GM23338 (cell line): ENCODE data around the gene CDC73. TPM values are rescaled to one million over a fixed set of nuclear protein-coding genes. Genes with fewer than 3 reads are reported as not detected.

Source experiments
- ATAC-seq: fragments of 200-7000 bp; cut with Tn5 transposase; 3 replicates; pipeline ENCODE4 v1.9.1; 2020
- DNase-seq: peaks from one replicate; pipeline ENCODE4 v3.0.0-alpha.2; 2015; ENCODE audit warnings: low spot score
- H2AFZ ChIP-seq: fragments of 200-600 bp; sonication (generic); 2 replicates; pipeline ENCODE4 v1.8.0; 2016; ENCODE audit warnings: antibody characterized with exemption, mild to moderate bottlenecking, moderate library complexity
- H3F3A ChIP-seq: fragments of 200-600 bp; sonication (generic); replicated peaks from 2 replicates; pipeline ENCODE4 v1.8.0; 2017; ENCODE audit warnings: antibody characterized with exemption, mixed run types, low read depth
- H3K27ac ChIP-seq: fragments of 200-600 bp; sonication (generic); 2 replicates; pipeline ENCODE4 v1.6.1; 2016; ENCODE audit warnings: low read depth
- H3K27me3 ChIP-seq: fragments of 200-600 bp; sonication (generic); 2 replicates; pipeline ENCODE4 v1.8.0; 2016; ENCODE audit warnings: mild to moderate bottlenecking, mixed run types, moderate library complexity; ENCODE audit not compliant: insufficient read depth
- H3K36me3 ChIP-seq: fragments of 200-600 bp; sonication (generic); 2 replicates; pipeline ENCODE4 v1.8.0; 2016; ENCODE audit warnings: mild to moderate bottlenecking; ENCODE audit not compliant: insufficient read depth
- H3K4me1 ChIP-seq: fragments of 200-600 bp; sonication (generic); 2 replicates; pipeline ENCODE4 v1.8.0; 2016; ENCODE audit warnings: mild to moderate bottlenecking, moderate library complexity; ENCODE audit not compliant: insufficient read depth
- H3K4me2 ChIP-seq: fragments of 200-600 bp; sonication (generic); 2 replicates; pipeline ENCODE4 v1.7.1; 2017; ENCODE audit warnings: mixed run types
- H3K4me3 ChIP-seq: fragments of 200-600 bp; sonication (generic); 2 replicates; pipeline ENCODE4 v1.6.1; 2016; ENCODE audit warnings: mixed run types
- H3K79me2 ChIP-seq: fragments of 200-600 bp; sonication (generic); replicated peaks from 2 replicates; pipeline ENCODE4 v1.8.0; 2017; ENCODE audit warnings: mild to moderate bottlenecking; ENCODE audit not compliant: insufficient read depth
- H3K9me2 ChIP-seq: fragments of 200-600 bp; sonication (generic); 2 replicates; pipeline ENCODE4 v1.8.0; 2017; ENCODE audit not compliant: insufficient read depth
- H4K20me1 ChIP-seq: fragments of 200-600 bp; sonication (generic); replicated peaks from 2 replicates; pipeline ENCODE4 v1.8.0; 2017; ENCODE audit warnings: mild to moderate bottlenecking; ENCODE audit not compliant: insufficient read depth
- H3K27ac Mint-ChIP-seq: 2 replicates; pipeline ENCODE4 v1.8.0; 2020; ENCODE audit warnings: inconsistent platforms, mild to moderate bottlenecking, moderate library complexity, mixed read lengths
- H3K27me3 Mint-ChIP-seq: 3 replicates; pipeline ENCODE4 v1.8.0; 2022; ENCODE audit warnings: low read depth, mild to moderate bottlenecking, moderate library complexity, mixed read lengths, inconsistent platforms; ENCODE audit not compliant: insufficient read depth, poor library complexity
- H3K36me3 Mint-ChIP-seq: 3 replicates; pipeline ENCODE4 v1.8.0; 2021; ENCODE audit warnings: low read depth, mild to moderate bottlenecking, inconsistent platforms, moderate library complexity, mixed read lengths
- H3K4me1 Mint-ChIP-seq: 3 replicates; pipeline ENCODE4 v1.8.0; 2020; ENCODE audit warnings: mild to moderate bottlenecking, inconsistent platforms, mixed read lengths
- H3K4me3 Mint-ChIP-seq: 3 replicates; pipeline ENCODE4 v1.8.0; 2021; ENCODE audit warnings: moderate library complexity, mild to moderate bottlenecking, inconsistent platforms, mixed read lengths
- H3K9me3 Mint-ChIP-seq: 3 replicates; pipeline ENCODE4 v1.8.0; 2020; ENCODE audit warnings: moderate library complexity, mild to moderate bottlenecking, inconsistent platforms, mixed read lengths
- CREB1 ChIP-seq: fragments of 250-450 bp; sonication (Bioruptor Pico); IDR thresholded peaks from 2 replicates; pipeline ENCODE4 v1.5.0; 2020; ENCODE audit warnings: low read depth, mild to moderate bottlenecking, moderate library complexity
- EZH2phosphoT487 ChIP-seq: fragments of 200-600 bp; sonication (generic); IDR thresholded peaks from one replicate; pipeline ENCODE4 v1.8.1; 2018; ENCODE audit warnings: antibody characterized with exemption; ENCODE audit not compliant: unreplicated experiment
- POLR2AphosphoS5 ChIP-seq: IDR thresholded peaks from 2 replicates; pipeline ENCODE4 v1.6.1; 2016; ENCODE audit warnings: antibody characterized with exemption, low read depth
- ZNF114 ChIP-seq: fragments of 250-450 bp; sonication (Bioruptor Pico); IDR thresholded peaks from 2 replicates; pipeline ENCODE4 v1.5.0; 2020; ENCODE audit warnings: mild to moderate bottlenecking, moderate library complexity
- polyA plus RNA-seq: library from polyadenylated mRNA; unstranded; fragments of >200 nt; fragmentation: Nextera tagmentation; extraction: Ambion mirVana; gene quantifications from 2 replicates; pipeline ENCODE4 v1.2.1, GENCODE V29; 2016
- total RNA-seq: library from RNA; depleted of rRNA; stranded (reverse); fragments of >200 nt; shearing (Covaris generic); gene quantifications from 2 replicates; pipeline ENCODE4 v1.2.3, GENCODE V29; 2014
- TF ChIP-seq, protein P1 (sequence below): fragments of 250-450 bp; sonication (Bioruptor Pico); IDR thresholded peaks from 2 replicates; pipeline ENCODE4 v1.5.0; 2020; ENCODE audit warnings: mild to moderate bottlenecking, moderate library complexity

CDC73 gene
- total and polyA plus RNA-seq, 2 experiments from 2014 or later: 40.4 to 63.2 TPM

DNA sequence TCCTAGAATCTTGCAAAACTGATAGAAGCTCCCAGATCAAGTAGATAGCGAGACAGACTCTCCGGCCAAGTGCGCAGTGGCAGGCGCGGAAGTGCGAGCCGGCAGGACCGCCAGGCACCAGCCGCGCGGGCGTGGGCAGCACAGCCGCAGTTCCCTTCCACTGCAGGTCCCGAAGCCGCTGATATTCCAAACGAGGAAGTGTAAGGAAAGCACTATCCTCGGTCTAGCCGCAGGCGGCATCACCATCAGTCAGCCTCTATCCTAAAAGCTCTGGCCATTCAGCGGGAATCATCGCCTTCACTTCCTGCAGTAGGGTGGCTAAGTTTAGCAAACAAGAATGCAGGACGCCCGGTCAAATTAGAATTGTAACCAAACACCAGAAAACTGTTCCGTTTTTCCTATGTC, 17.3 kb upstream of the CDC73 start (continued):
- TF ChIP-seq, protein P1, sequence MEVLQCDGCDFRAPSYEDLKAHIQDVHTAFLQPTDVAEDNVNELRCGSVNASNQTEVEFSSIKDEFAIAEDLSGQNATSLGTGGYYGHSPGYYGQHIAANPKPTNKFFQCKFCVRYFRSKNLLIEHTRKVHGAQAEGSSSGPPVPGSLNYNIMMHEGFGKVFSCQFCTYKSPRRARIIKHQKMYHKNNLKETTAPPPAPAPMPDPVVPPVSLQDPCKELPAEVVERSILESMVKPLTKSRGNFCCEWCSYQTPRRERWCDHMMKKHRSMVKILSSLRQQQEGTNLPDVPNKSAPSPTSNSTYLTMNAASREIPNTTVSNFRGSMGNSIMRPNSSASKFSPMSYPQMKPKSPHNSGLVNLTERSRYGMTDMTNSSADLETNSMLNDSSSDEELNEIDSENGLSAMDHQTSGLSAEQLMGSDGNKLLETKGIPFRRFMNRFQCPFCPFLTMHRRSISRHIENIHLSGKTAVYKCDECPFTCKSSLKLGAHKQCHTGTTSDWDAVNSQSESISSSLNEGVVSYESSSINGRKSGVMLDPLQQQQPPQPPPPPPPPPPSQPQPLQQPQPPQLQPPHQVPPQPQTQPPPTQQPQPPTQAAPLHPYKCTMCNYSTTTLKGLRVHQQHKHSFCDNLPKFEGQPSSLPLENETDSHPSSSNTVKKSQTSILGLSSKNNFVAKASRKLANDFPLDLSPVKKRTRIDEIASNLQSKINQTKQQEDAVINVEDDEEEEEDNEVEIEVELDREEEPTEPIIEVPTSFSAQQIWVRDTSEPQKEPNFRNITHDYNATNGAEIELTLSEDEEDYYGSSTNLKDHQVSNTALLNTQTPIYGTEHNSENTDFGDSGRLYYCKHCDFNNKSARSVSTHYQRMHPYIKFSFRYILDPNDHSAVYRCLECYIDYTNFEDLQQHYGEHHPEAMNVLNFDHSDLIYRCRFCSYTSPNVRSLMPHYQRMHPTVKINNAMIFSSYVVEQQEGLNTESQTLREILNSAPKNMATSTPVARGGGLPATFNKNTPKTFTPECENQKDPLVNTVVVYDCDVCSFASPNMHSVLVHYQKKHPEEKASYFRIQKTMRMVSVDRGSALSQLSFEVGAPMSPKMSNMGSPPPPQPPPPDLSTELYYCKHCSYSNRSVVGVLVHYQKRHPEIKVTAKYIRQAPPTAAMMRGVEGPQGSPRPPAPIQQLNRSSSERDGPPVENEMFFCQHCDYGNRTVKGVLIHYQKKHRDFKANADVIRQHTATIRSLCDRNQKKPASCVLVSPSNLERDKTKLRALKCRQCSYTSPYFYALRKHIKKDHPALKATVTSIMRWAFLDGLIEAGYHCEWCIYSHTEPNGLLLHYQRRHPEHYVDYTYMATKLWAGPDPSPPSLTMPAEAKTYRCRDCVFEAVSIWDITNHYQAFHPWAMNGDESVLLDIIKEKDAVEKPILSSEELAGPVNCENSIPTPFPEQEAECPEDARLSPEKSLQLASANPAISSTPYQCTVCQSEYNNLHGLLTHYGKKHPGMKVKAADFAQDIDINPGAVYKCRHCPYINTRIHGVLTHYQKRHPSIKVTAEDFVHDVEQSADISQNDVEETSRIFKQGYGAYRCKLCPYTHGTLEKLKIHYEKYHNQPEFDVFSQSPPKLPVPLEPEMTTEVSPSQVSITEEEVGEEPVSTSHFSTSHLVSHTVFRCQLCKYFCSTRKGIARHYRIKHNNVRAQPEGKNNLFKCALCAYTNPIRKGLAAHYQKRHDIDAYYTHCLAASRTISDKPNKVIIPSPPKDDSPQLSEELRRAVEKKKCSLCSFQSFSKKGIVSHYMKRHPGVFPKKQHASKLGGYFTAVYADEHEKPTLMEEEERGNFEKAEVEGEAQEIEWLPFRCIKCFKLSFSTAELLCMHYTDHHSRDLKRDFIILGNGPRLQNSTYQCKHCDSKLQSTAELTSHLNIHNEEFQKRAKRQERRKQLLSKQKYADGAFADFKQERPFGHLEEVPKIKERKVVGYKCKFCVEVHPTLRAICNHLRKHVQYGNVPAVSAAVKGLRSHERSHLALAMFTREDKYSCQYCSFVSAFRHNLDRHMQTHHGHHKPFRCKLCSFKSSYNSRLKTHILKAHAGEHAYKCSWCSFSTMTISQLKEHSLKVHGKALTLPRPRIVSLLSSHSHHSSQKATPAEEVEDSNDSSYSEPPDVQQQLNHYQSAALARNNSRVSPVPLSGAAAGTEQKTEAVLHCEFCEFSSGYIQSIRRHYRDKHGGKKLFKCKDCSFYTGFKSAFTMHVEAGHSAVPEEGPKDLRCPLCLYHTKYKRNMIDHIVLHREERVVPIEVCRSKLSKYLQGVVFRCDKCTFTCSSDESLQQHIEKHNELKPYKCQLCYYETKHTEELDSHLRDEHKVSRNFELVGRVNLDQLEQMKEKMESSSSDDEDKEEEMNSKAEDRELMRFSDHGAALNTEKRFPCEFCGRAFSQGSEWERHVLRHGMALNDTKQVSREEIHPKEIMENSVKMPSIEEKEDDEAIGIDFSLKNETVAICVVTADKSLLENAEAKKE (CRISPR knock-in tag): no peak
- no peak for TF ChIP-seq POLR2AphosphoS5
- no peak for TF ChIP-seq EZH2phosphoT487

DNA sequence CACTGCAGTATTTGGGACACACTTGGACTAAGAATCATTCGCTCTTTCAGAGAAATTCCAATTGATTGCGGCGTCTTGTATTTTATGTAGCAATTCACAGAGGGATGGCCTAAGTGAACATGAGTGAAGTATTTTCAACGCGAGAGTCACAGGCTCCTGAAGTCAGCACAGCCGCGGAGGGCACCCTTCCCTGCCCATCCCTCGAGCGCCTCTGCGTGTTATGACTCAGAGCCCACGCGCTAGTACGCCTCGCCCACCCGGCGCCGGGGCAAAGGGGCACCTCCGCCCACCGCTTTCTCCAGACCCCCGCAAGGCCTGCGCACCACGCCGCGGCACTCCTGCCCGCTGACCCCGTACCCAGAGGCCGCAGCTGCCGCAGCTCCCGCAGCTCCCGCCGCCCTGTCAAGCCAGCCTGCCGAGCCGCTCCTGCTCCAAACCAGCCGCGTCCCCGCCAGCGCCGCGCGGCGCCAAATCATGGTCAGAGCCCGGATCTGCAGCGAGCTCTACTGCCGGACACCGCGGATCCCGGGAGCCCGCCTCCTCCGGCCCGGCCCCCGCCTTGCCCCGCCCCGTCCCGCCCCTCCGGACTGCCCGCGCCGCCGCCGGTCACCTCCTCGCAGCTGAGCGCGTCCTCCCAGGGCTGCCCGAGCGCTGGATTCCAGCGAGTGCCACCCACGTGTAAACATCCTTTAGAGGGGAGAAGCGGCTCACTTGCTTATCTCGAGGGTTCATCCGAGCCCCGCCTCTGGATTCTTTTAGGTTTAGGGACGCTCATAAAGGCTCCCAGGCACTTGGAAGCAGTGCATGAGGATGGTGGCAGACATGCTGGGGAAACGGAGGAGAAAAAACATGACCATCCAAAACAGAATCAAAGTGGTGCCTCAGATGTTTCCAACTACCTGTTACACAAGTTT, 16.7 kb upstream of the CDC73 start, which contains the start of gene GLRX2:
Gene GLRX2, minus strand, starts transcription at position 508 of the 914 bp plus-strand sequence. Its CDS starts 32 bp downstream, at position 476.
- H3K4me2 ChIP-seq: peak within 1 kb of the TSS; percentile 98
- Mint-ChIP-seq H3K27me3 (peaks cover 4% of the 10 kb centered on the region), H3K9me3 (no peaks in the 10 kb centered on the region), H3K4me3 (peak within 1 kb of the TSS; percentile 84), H3K4me1 (peaks cover 25% of the 10 kb centered on the region; the same call in 2 of the 3 replicates), H3K36me3 (no peaks in the 10 kb centered on the region), H3K27ac (peak within 1 kb of the TSS; percentile 89)
- H3K9me2 ChIP-seq: no peaks in the 10 kb centered on the region
- H3K79me2 ChIP-seq: peaks cover 12% of the 10 kb centered on the region; the same call in 1 of the 2 replicates
- peak within 1 kb of the TSS; percentile 95 for H3K4me3 ChIP-seq
- peak within 1 kb of the TSS; percentile 98 for H2AFZ ChIP-seq
- peaks cover 11% of the 10 kb centered on the region; the same call in 1 of the 2 replicates for H3K4me1 ChIP-seq
- DNase-seq (peak; percentile 86), ATAC-seq (peak; percentile 95)
- peaks cover 8% of the 10 kb centered on the region for H4K20me1 ChIP-seq
- H3F3A ChIP-seq: peaks cover 11% of the 10 kb centered on the region
- no peaks in the 10 kb centered on the region; the same call in 1 of the 2 replicates for H3K36me3 ChIP-seq
- H3K27ac ChIP-seq: peak within 1 kb of the TSS; percentile 61
- peaks cover 16% of the 10 kb centered on the region for H3K27me3 ChIP-seq
- TF ChIP-seq POLR2AphosphoS5: peak; percentile 89
- no peak for TF ChIP-seq ZNF114 (CRISPR knock-in tag)
- TF ChIP-seq CREB1: peak; percentile 38; the same call in 1 of the 2 replicates
